Peyer's patch (tissue), 4 donors: ENCODE results near the gene DCK. TPM values are rescaled to one million over a fixed set of nuclear protein-coding genes. Genes with fewer than 3 reads are reported as not detected.
A peak's percentile ranks its signal among the peaks of the same experiment; 100 is the strongest.
"Not testable (repeated sequence)": the region's sequence is repeated elsewhere in the genome, so short reads cannot be mapped to it uniquely, and the experiment has no call there.

ENCODE experiments used
- DNase-seq, 3 donors: peaks; one replicate each; pipeline ENCODE4 v3.0.0-alpha.2; 2017 to 2019
- H3K27ac ChIP-seq, 4 donors: fragments of 200-600 bp; sonication (generic); one replicate each; pipeline ENCODE4 v1.5.1; 2016 to 2019
- H3K27me3 ChIP-seq, 2 donors: fragments of 200-600 bp; sonication (generic); one replicate each; pipeline ENCODE4 v1.5.1; 2019
- H3K36me3 ChIP-seq, 3 donors: fragments of 200-600 bp; sonication (generic); one replicate each; pipeline ENCODE4 v1.5.1; 2016 to 2019
- H3K4me1 ChIP-seq, 4 donors: fragments of 200-600 bp; sonication (generic); one replicate each; pipeline ENCODE4 v1.5.1; 2016 to 2019
- H3K4me3 ChIP-seq, 4 donors: fragments of 200-600 bp; sonication (generic); 1 replicate in 3 of 4; 2 replicates in 1 of 4; pipeline ENCODE4 v1.5.1; 2016 to 2019; ENCODE audit warnings: mild to moderate bottlenecking in 1 of 4
- H3K9me3 ChIP-seq, 4 donors: fragments of 200-600 bp; sonication (generic); one replicate each; pipeline ENCODE4 v1.5.1; 2016 to 2019; ENCODE audit warnings: mild to moderate bottlenecking in 1 of 4
- POLR2A ChIP-seq, 2 donors: fragments of 450-650 bp; IDR thresholded peaks; one replicate each; pipeline ENCODE4 v1.5.1; 2017; ENCODE audit warnings: antibody characterized with exemption in 2 of 2, mild to moderate bottlenecking in 2 of 2, moderate library complexity in 2 of 2
- total RNA-seq, 4 donors: library from RNA; depleted of rRNA; stranded (reverse); fragments of >200 nt; gene quantifications; one replicate each; pipeline ENCODE4 v1.1.0, GENCODE V29; 2016
- TF ChIP-seq, protein P1 (sequence below), 6 experiments: fragments of 450-650 bp in 4 of 6; fragments of 200-600 bp in 2 of 6; sonication (generic) in 1 of 6; IDR thresholded peaks; one replicate each; pipeline ENCODE4 v1.5.1; 2017 to 2019; ENCODE audit warnings: antibody characterized with exemption in 6 of 6, mild to moderate bottlenecking in 3 of 6, moderate library complexity in 1 of 6

The DCK gene
- total RNA-seq, 4 donors from 2014 or later: 7.2 to 28.9 (median 9.5) TPM

DNA sequence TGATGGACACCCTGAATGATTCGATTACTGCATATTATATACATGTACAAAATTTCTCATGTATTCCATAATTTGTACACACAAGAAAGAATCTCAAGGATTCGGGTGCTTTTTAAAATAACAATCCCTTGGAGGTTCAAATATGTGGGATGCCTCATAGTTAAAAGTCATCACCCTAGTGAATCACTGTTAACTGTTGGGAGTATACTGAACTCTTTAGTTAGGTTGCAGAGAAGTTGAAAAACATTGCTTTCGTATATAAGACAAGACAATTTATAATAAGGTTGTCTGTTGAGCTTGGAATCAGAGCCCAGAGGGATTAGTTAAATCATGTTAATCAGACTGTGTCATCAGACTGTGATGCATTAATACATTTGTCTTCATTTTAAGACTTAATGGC, 15.6 kb downstream of the DCK start:
- TF ChIP-seq, protein P1, sequence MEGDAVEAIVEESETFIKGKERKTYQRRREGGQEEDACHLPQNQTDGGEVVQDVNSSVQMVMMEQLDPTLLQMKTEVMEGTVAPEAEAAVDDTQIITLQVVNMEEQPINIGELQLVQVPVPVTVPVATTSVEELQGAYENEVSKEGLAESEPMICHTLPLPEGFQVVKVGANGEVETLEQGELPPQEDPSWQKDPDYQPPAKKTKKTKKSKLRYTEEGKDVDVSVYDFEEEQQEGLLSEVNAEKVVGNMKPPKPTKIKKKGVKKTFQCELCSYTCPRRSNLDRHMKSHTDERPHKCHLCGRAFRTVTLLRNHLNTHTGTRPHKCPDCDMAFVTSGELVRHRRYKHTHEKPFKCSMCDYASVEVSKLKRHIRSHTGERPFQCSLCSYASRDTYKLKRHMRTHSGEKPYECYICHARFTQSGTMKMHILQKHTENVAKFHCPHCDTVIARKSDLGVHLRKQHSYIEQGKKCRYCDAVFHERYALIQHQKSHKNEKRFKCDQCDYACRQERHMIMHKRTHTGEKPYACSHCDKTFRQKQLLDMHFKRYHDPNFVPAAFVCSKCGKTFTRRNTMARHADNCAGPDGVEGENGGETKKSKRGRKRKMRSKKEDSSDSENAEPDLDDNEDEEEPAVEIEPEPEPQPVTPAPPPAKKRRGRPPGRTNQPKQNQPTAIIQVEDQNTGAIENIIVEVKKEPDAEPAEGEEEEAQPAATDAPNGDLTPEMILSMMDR (IDR thresholded peaks at IDR 0.05): no peak
- no peak for TF ChIP-seq POLR2A (IDR thresholded peaks at IDR 0.05)
- Histone ChIP-seq H3K4me3 (no peak overlapping the region), H3K36me3 (no peaks in the 10 kb centered on the region), H3K27me3 (no peaks in the 10 kb centered on the region), H3K27ac (no peak overlapping the region), H3K4me1 (peaks cover 0 to 3% (median 0%) of the 10 kb centered on the region in 4 donors), H3K9me3 (no peaks in the 10 kb centered on the region)
- DNase-seq: no peak

DNA sequence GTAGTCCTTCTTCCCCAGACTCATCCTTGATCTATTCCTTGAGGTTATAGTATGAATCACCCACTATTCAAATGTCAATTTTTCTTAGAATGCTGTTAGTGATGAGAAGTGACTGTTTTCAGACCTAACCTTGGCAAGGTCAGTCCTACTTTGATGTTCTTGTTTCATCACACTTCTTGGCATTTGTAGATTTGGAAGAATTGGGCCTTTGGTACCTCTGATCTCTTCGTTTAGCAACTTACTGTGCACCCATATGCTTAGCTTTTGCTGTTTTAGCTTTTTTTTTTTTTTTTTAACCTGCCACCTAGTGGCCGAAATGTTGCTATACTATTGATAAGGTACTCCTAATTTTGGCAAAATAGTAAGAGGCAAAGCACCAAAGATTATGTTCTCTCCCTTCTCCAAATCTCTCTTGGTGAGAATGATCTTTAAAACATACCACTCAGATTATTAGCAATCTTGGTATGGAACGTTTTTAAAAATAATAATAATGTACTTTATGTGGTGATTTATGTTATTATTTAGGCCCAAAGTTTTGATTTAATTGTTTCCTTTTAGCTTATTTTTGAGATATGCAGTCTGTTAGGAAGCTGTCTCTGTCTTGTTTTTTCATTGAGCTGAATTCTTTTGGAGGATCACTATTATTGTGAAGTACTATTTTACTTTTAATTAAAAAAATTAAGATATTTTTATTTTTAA, 16.6 kb downstream of the DCK start:
- no peak overlapping the region for H3K4me3 ChIP-seq
- DNase-seq: no peak
- TF ChIP-seq, protein P1 (IDR thresholded peaks at IDR 0.05): peak; percentile 55 to 71 (median 62)
- no peak for TF ChIP-seq POLR2A (IDR thresholded peaks at IDR 0.05)

DNA sequence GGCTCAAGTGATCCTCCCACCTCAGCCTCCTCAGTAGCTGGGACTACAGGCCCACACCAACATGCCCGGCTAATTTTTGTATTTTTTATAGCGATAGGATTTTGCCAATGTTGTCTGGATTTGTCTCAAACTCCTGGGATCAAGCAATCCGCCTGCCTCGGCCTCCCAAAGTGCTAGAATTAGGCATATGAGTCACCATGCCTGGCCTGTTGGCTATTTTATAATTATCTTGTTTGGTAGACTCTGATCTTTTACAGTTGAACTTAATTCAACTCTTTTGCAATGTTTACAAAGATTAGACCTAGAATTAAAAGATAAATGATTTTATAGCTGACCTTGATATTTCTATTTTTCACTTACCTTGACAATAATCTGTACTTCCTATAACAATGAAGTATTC, 18.0 kb downstream of the DCK start:
- TF ChIP-seq, protein P1 (IDR thresholded peaks at IDR 0.05): no peak
- no peak for TF ChIP-seq POLR2A (IDR thresholded peaks at IDR 0.05)
- Histone ChIP-seq H3K4me1 (no peaks in the 10 kb centered on the region), H3K27ac (no peak overlapping the region), H3K36me3 (no peaks in the 10 kb centered on the region), H3K4me3 (no peak overlapping the region), H3K9me3 (no peaks in the 10 kb centered on the region), H3K27me3 (no peaks in the 10 kb centered on the region)
- DNase-seq: no peak

More for the DNA sequence above, 16.6 kb downstream of the DCK start:
- Histone ChIP-seq H3K27ac (no peak overlapping the region), H3K27me3 (no peaks in the 10 kb centered on the region), H3K4me1 (no peaks in the 10 kb centered on the region), H3K36me3 (no peaks in the 10 kb centered on the region), H3K9me3 (no peaks in the 10 kb centered on the region)

DNA sequence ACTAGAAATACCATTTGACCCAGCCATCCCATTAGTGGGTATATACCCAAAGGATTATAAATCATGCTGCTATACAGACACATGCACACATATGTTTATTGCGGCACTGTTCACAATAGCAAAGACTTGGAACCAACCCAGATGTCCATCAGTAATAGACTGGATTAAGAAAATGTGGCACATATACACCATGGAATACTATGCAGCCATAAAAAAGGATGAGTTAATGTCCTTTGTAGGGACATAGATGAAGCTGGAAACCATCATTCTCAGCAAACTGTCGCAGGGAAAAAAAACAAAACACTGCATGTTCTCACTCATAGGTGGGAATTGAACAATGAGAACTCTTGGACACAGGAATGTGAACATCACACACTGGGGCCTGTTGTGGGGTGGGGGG, 23.9 kb downstream of the DCK start:
- not testable (repeated sequence) for DNase-seq, H3K27ac ChIP-seq, H3K36me3 ChIP-seq, H3K4me3 ChIP-seq, H3K27me3 ChIP-seq, H3K9me3 ChIP-seq, H3K4me1 ChIP-seq

DNA sequence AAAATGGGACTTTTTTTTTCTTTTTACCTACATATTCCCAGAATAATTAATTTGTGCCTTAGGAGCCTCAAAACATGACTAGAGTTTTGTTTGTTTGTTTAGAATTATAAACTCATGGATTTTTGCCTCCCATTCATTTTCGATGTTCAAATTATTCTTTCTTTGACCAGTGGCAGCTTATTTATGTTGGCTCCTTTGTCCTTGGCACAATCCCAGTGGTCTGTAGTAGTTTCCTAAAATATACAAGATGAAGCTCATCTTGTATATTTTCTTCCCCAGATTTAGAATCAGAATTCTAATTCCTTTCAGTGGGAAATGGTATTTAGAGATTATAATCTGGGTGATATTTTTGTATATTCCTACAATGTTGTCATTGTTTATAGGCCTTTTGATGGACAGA, 27.2 kb downstream of the DCK start:
- no peaks in the 10 kb centered on the region for H3K27me3 ChIP-seq
- H3K27ac ChIP-seq: no peak overlapping the region
- H3K4me1 ChIP-seq: no peaks in the 10 kb centered on the region
- no peak for TF ChIP-seq POLR2A (IDR thresholded peaks at IDR 0.05)
- TF ChIP-seq, protein P1 (IDR thresholded peaks at IDR 0.05): no peak
- no peak for DNase-seq
- H3K4me3 ChIP-seq: no peak overlapping the region
- H3K9me3 ChIP-seq: no peaks in the 10 kb centered on the region
- no peaks in the 10 kb centered on the region for H3K36me3 ChIP-seq

DNA sequence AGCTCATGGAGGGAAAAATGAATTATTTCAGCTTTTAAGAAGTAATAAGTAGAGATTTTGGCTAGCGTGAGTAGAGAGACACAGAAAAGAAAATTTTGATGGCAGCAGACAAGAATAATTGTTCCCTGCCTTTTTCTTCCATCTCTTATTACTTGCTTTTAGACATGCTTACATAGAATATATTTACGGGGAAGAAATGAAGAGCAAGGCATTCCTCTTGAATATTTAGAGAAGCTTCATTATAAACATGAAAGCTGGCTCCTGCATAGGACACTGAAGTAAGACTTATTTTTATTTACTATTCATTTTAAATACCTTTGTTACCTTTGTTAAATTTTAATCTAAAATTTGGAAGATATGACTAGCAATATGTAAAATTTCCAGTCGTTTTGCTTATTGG, 32.2 kb downstream of the DCK start:
- no peak overlapping the region for H3K4me3 ChIP-seq
- no peak overlapping the region for H3K27ac ChIP-seq
- H3K27me3 ChIP-seq: no peaks in the 10 kb centered on the region
- H3K36me3 ChIP-seq: peaks cover 0 to 3% (median 0%) of the 10 kb centered on the region in 3 donors
- H3K4me1 ChIP-seq: peaks cover 0 to 5% (median 0%) of the 10 kb centered on the region in 4 donors
- DNase-seq: no peak
- no peaks in the 10 kb centered on the region for H3K9me3 ChIP-seq
- TF ChIP-seq POLR2A (IDR thresholded peaks at IDR 0.05): no peak
- TF ChIP-seq, protein P1 (IDR thresholded peaks at IDR 0.05): no peak
